Mesendoderm (in vitro differentiated cells): ENCODE results near the gene POLR2I.

Experiments used
- DNase-seq: peaks from one replicate; pipeline ENCODE4 v3.0.0; 2013
- H2AK5ac ChIP-seq: 2 replicates; pipeline ENCODE4 v1.6.1; 2013; ENCODE audit warnings: low read length, inconsistent platforms
- H2BK120ac ChIP-seq: 2 replicates; pipeline ENCODE4 v1.6.1; 2013; ENCODE audit warnings: low read depth, mild to moderate bottlenecking, low read length, moderate library complexity, mixed read lengths
- H2BK15ac ChIP-seq: replicated peaks from 2 replicates; pipeline ENCODE4 v1.6.1; 2013; ENCODE audit warnings: low read depth, mild to moderate bottlenecking, moderate library complexity
- H2BK5ac ChIP-seq: 2 replicates; pipeline ENCODE4 v1.6.1; 2013; ENCODE audit warnings: low read length, inconsistent platforms
- H3K18ac ChIP-seq: 2 replicates; pipeline ENCODE4 v1.6.1; 2013; ENCODE audit warnings: mild to moderate bottlenecking, low read length, mixed read lengths
- H3K23ac ChIP-seq: one replicate; pipeline ENCODE4 v1.6.1; 2013; ENCODE audit warnings: low read length
- H3K27ac ChIP-seq: 2 replicates; pipeline ENCODE4 v1.5.1; 2013; ENCODE audit warnings: low read depth, mild to moderate bottlenecking, inconsistent platforms, low read length, moderate library complexity
- H3K27me3 ChIP-seq: 2 replicates; pipeline ENCODE4 v1.6.1; 2013; ENCODE audit warnings: low read length, control low read depth, mild to moderate bottlenecking, inconsistent platforms; ENCODE audit not compliant: insufficient read depth, poor library complexity
- H3K36me3 ChIP-seq: 2 replicates; pipeline ENCODE4 v1.6.1; 2013; ENCODE audit warnings: low read length, inconsistent platforms; ENCODE audit not compliant: control insufficient read depth, insufficient read depth
- H3K4ac ChIP-seq: one replicate; pipeline ENCODE4 v1.6.1; 2013; ENCODE audit warnings: low read depth, mild to moderate bottlenecking, low read length, moderate library complexity
- H3K4me1 ChIP-seq: 2 replicates; pipeline ENCODE4 v1.6.1; 2013; ENCODE audit warnings: low read depth, low read length, inconsistent platforms; ENCODE audit not compliant: control insufficient read depth
- H3K4me2 ChIP-seq: 2 replicates; pipeline ENCODE4 v1.6.1; 2013; ENCODE audit warnings: low read length
- H3K4me3 ChIP-seq: 2 replicates; pipeline ENCODE4 v1.5.1; 2013; ENCODE audit warnings: mild to moderate bottlenecking, low read length
- H3K56ac ChIP-seq: one replicate; pipeline ENCODE4 v1.6.1; 2013; ENCODE audit warnings: low read length
- H3K79me1 ChIP-seq: 2 replicates; pipeline ENCODE4 v1.6.1; 2013; ENCODE audit warnings: low read length, inconsistent platforms
- H3K79me2 ChIP-seq: 2 replicates; pipeline ENCODE4 v1.6.1; 2013; ENCODE audit warnings: mild to moderate bottlenecking, low read length; ENCODE audit not compliant: control insufficient read depth, insufficient read depth
- H3K9ac ChIP-seq: 2 replicates; pipeline ENCODE4 v1.6.1; 2013; ENCODE audit warnings: low read length, inconsistent platforms
- H4K5ac ChIP-seq: one replicate; pipeline ENCODE4 v1.6.1; 2013; ENCODE audit warnings: low read length
- H4K8ac ChIP-seq: one replicate; pipeline ENCODE4 v1.6.1; 2013; ENCODE audit warnings: low read depth, mild to moderate bottlenecking, control low read depth, low read length, moderate library complexity
- WGBS: extraction: QIAGEN DNeasy Blood & Tissue Kit; methylation state at CpG from one replicate; pipeline ENCODE4 v1.1.7; 2013; ENCODE audit warnings: low lambda C conversion rate, missing lambda C conversion rate; ENCODE audit not compliant: insufficient coverage; ENCODE audit errors: extremely low coverage; 5-methylcytosine and 5-hydroxymethylcytosine counted together

The POLR2I gene

DNA sequence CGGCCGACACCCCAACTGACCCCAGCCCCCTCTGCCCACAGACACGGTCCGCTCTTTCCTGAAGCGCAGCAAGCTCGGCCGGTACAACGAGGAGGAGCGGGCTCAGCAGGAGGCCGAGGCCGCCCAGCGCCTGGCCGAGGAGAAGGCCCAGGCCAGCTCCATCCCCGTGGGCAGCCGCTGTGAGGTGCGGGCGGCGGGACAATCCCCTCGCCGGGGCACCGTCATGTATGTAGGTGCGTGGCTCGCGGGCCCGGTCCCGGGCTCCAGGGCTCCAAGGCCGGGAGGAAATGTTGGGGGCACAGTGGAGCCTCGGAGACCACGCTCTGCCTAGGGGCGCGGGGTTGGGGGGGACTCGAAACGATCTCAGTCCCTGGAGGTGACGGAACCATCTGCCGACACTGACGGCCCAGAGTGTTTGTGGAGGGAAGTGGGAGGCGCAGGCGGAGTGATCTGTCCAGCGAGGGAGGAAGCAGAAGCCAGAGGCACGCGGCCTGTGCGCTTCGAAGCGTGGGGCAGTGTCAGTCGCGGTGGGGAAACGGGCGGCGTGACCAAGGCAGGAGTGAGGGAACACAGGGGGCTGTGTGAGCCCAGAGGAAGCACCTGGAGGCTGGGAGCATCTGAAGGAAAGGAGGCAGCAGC is 6.9 kb upstream of the POLR2I start:
- H3K4me2 ChIP-seq: no peak overlapping the region
- DNase-seq: no peak
- no peak overlapping the region for H3K18ac ChIP-seq
- H4K8ac ChIP-seq: no peak overlapping the region
- no peak overlapping the region for H3K4me3 ChIP-seq
- H2BK15ac ChIP-seq: no peak overlapping the region
- H3K36me3 ChIP-seq: peaks cover 2% of the 10 kb centered on the region
- H3K23ac ChIP-seq: no peak overlapping the region
- no peak overlapping the region for H4K5ac ChIP-seq
- H3K56ac ChIP-seq: no peak overlapping the region
- WGBS: no CpG with 5 or more reads among the region's 49 CpGs
- H3K27ac ChIP-seq: no peak overlapping the region
- no peak overlapping the region for H2BK5ac ChIP-seq
- no peaks in the 10 kb centered on the region for H3K27me3 ChIP-seq
- no peaks in the 10 kb centered on the region for H3K4me1 ChIP-seq
- H3K79me1 ChIP-seq: peaks cover 3% of the 10 kb centered on the region
- no peak overlapping the region for H3K4ac ChIP-seq
- H3K79me2 ChIP-seq: no peaks in the 10 kb centered on the region
- H2BK120ac ChIP-seq: no peak overlapping the region
- no peak overlapping the region for H2AK5ac ChIP-seq
- no peak overlapping the region for H3K9ac ChIP-seq

DNA sequence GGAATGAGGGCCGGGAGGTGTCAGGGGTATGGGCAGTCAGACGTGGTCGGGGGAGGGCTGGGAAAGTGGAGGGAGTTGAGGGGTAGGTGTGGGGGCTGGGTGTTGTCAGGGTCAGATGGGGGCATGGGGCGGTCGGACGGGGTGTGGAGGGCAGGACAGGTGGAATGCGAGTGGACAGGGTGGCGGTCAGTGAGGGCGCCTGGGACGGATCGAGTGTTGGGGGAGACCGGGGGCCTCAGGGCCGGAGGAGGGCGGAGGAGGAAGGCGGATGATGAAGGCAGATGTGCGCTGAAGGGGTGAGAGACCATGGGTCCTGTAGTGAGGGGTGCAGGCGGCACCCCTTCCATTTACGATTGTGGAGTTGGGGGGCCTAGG is 6.3 kb upstream of the POLR2I start:
- Histone ChIP-seq H3K56ac (no peak overlapping the region), H3K9ac (no peak overlapping the region), H2BK120ac (no peak overlapping the region), H3K23ac (no peak overlapping the region), H3K79me2 (peaks cover 5% of the 10 kb centered on the region), H3K18ac (no peak overlapping the region), H3K4me2 (no peak overlapping the region), H2AK5ac (no peak overlapping the region), H3K27ac (no peak overlapping the region), H3K79me1 (peaks cover 9% of the 10 kb centered on the region), H2BK5ac (no peak overlapping the region), H3K4me3 (no peak overlapping the region), H3K36me3 (peaks cover 4% of the 10 kb centered on the region), H3K4me1 (peaks cover 4% of the 10 kb centered on the region), H3K4ac (no peak overlapping the region), H4K5ac (no peak overlapping the region), H2BK15ac (no peak overlapping the region), H4K8ac (no peak overlapping the region), H3K27me3 (no peaks in the 10 kb centered on the region)
- DNase-seq: no peak
- WGBS: no CpG with 5 or more reads among the region's 18 CpGs

DNA sequence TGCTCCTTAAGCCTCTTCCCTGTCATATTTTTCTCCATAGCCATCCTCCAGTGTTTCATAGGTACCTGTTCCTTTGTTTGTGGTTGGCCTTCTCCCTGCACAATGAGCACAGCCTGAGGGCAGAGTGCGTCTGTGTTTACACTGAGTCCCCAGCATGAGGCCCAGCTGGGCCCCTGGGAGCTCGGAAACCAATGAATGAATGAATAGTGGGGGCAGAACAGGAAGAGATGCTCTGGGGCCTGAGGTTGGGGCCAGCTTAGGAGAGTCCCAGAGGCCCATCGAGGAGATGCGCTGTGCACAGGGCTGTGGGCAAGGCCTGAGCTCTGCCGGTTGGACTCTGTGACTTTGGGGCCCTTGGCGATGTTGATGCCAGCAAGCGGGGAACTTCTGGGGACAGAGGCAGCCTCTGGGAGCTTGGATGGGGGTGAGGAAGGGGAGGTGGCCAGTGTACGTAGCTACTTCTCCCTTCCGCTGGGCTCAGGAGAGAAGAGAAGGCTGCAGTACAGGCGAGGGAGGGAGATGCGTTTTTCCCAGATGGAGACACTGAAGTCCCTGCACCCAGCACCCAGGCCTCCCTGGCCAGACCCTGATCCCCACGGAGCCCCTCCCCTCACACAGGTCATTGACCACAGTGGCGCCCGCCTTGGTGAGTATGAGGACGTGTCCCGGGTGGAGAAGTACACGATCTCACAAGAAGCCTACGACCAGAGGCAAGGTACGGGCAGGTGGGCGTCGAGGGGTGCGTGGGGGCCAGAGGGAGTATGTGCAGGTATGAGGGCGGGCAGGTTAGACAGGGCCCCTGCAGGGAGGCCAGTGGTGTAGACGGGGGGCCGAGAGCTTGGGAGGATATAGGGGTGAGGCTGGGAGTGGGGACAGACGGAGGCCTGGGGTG is 5.7 kb upstream of the POLR2I start:
- peaks cover 9% of the 10 kb centered on the region for H3K79me1 ChIP-seq
- no peak overlapping the region for H4K5ac ChIP-seq
- WGBS: no CpG with 5 or more reads among the region's 26 CpGs
- H2BK5ac ChIP-seq: no peak overlapping the region
- H3K36me3 ChIP-seq: peaks cover 4% of the 10 kb centered on the region
- H3K27me3 ChIP-seq: no peaks in the 10 kb centered on the region
- H3K4me3 ChIP-seq: no peak overlapping the region
- peak overlapping the region; percentile 7 for H3K56ac ChIP-seq
- no peak overlapping the region for H3K4ac ChIP-seq
- no peak for DNase-seq
- H2BK15ac ChIP-seq: no peak overlapping the region
- no peak overlapping the region for H4K8ac ChIP-seq
- no peak overlapping the region for H3K18ac ChIP-seq
- no peak overlapping the region for H3K23ac ChIP-seq
- H2BK120ac ChIP-seq: no peak overlapping the region
- H3K4me2 ChIP-seq: no peak overlapping the region
- peaks cover 5% of the 10 kb centered on the region for H3K79me2 ChIP-seq
- no peak overlapping the region for H2AK5ac ChIP-seq
- peaks cover 4% of the 10 kb centered on the region for H3K4me1 ChIP-seq
- H3K9ac ChIP-seq: no peak overlapping the region
- no peak overlapping the region for H3K27ac ChIP-seq

DNA sequence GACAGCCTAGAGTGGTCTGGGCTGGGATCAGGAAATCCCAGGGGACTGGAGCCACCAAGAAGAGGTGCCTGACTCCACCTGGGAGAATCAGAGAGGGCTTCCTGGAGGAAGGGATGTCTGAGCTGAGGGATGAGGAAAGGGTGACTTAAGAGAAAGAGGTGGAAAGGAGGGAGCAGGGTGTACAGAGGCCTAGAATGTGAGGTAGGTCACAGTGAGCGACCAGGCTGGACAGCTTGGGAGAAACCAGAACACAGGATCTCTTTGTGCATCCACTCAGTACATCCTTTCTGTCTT is 1.6 kb upstream of the POLR2I start:
- Histone ChIP-seq H3K23ac (no peak overlapping the region), H4K5ac (no peak overlapping the region), H2BK120ac (no peak overlapping the region), H3K27me3 (no peaks in the 10 kb centered on the region), H2AK5ac (peak overlapping the region; percentile 90), H3K36me3 (peaks cover 8% of the 10 kb centered on the region), H3K4me2 (peak overlapping the region; percentile 95), H3K79me2 (peaks cover 9% of the 10 kb centered on the region), H4K8ac (no peak overlapping the region), H3K27ac (no peak overlapping the region), H3K9ac (peak overlapping the region; percentile 86), H2BK5ac (no peak overlapping the region), H2BK15ac (no peak overlapping the region), H3K4ac (no peak overlapping the region), H3K56ac (peak overlapping the region; percentile 98), H3K4me1 (peaks cover 4% of the 10 kb centered on the region), H3K18ac (no peak overlapping the region), H3K4me3 (peak overlapping the region; percentile 82), H3K79me1 (peaks cover 20% of the 10 kb centered on the region)
- WGBS: no CpG with 5 or more reads among the region's 1 CpG
- no peak for DNase-seq

DNA sequence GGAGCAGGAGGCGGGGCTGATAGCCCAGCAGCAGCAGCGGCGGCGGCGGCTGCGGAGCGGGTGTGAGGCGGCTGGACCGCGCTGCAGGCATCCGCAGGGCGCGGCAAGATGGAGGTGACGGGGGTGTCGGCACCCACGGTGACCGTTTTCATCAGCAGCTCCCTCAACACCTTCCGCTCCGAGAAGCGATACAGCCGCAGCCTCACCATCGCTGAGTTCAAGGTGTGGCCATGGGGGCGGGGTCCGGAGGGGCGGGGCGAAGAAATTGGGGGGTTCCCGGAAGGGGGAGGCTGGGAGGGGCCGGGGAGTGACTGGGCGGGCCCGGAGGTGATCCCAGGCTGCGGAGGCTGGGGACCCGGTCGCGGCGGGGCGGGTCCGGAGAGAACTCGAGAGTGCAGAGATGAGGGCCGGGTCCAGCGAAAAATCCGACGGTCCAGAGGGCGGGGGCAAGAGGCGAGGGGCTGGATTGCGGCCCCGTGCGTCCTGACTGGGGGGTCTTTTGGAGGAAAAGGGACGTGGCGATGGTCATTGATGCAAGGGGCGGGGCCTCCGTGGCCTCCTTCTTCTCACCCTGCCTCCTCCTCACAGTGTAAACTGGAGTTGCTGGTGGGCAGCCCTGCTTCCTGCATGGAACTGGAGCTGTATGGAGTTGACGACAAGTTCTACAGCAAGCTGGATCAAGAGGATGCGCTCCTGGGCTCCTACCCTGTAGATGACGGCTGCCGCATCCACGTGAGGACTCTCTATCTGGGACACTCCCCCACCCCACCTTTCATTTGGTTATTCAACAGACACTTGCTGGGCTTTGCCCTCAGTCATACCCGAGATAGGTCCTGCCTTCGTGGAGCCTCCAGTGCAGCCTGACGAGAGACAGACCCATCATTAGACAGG is 1.0 kb upstream of the POLR2I start, which contains the start of gene TBCB:
TSS of gene TBCB (plus strand) at position 16 of the 891 bp plus-strand sequence. CDS start at position 109, 93 bp downstream.
- Histone ChIP-seq H3K18ac (peak within 1 kb of the TSS; percentile 12), H3K79me1 (peaks cover 20% of the 10 kb centered on the region), H3K23ac (peak within 1 kb of the TSS; percentile 80), H4K5ac (no peak within 1 kb of the TSS), H3K27me3 (no peaks in the 10 kb centered on the region), H3K79me2 (peaks cover 9% of the 10 kb centered on the region), H3K56ac (peak within 1 kb of the TSS; percentile 98), H2BK15ac (no peak within 1 kb of the TSS), H2BK5ac (no peak within 1 kb of the TSS), H3K4me2 (peak within 1 kb of the TSS; percentile 99), H3K27ac (peak within 1 kb of the TSS; percentile 69), H2BK120ac (no peak within 1 kb of the TSS), H3K36me3 (peaks cover 8% of the 10 kb centered on the region), H3K4me1 (peaks cover 4% of the 10 kb centered on the region), H4K8ac (no peak within 1 kb of the TSS), H3K4me3 (peak within 1 kb of the TSS; percentile 96), H3K9ac (peak within 1 kb of the TSS; percentile 98), H3K4ac (no peak within 1 kb of the TSS), H2AK5ac (peak within 1 kb of the TSS; percentile 90)
- DNase-seq: peak; percentile 61
- no CpG with 5 or more reads among the region's 59 CpGs for WGBS
